ENCODE data around the gene SFT2D3. TPM values are rescaled to one million over a fixed set of nuclear protein-coding genes. Genes with fewer than 3 reads are reported as not detected.

Gene SFT2D3
- total and polyA plus RNA-seq, 2 of the 13 experiments (the other 11 are each of a cell fraction or from before 2014, with no cell fraction given) = 8.3 to 9.4 TPM

GRCh38 chr2:127701193-127701650 lies at the start of gene SFT2D3 (continued):
- TF ChIP-seq ZNF768 (CRISPR knock-in tag; IDR thresholded peaks at IDR 0.05) (peak; percentile 51), ZNF572 (CRISPR knock-in tag; IDR thresholded peaks at IDR 0.05) (0 out of 2 replicates have a peak, but pooled peaks have one; percentile 48), GATA4 (IDR thresholded peaks at IDR 0.05; ENCODE audit: borderline replicate concordance, low read depth) (peak; percentile 75; the same call in 1 of the 2 replicates), ZNF496 (CRISPR knock-in tag; IDR thresholded peaks at IDR 0.05; ENCODE audit: insufficient replicate concordance) (no peak), DMTF1 (CRISPR knock-in tag; IDR thresholded peaks at IDR 0.05) (no peak; the same call in 1 of the 2 replicates), ZNF468 (CRISPR knock-in tag; IDR thresholded peaks at IDR 0.05) (no peak), CCAR2 (optimal IDR thresholded peaks at IDR 0.05; ENCODE audit: low read depth, low read length) (no peak), PHF5A (CRISPR knock-in tag; IDR thresholded peaks at IDR 0.05; ENCODE audit: low read depth, unreplicated experiment) (peak; percentile 49), FOXA3 (CRISPR knock-in tag; IDR thresholded peaks at IDR 0.05) (peak; percentile 35; the same call in 1 of the 2 replicates), ZGPAT (CRISPR knock-in tag; IDR thresholded peaks at IDR 0.05) (peak; percentile 88; the same call in 1 of the 2 replicates), ZNF629 (CRISPR knock-in tag; conservative IDR thresholded peaks at IDR 0.05) (peak; percentile 43; the same call in 1 of the 2 replicates), NRL (CRISPR knock-in tag; IDR thresholded peaks at IDR 0.05; ENCODE audit: borderline replicate concordance) (peak; percentile 76; the same call in 1 of the 2 replicates), ZNF747 (CRISPR knock-in tag; IDR thresholded peaks at IDR 0.05; ENCODE audit: borderline replicate concordance) (peak; percentile 19; the same call in 1 of the 2 replicates), ZNF552 (CRISPR knock-in tag; IDR thresholded peaks at IDR 0.05; ENCODE audit: borderline replicate concordance) (peak; percentile 23; the same call in 1 of the 2 replicates), HINFP (CRISPR knock-in tag; IDR thresholded peaks at IDR 0.05; ENCODE audit: low read depth) (peak; percentile 84), DDIT3 (CRISPR knock-in tag; IDR thresholded peaks at IDR 0.05) (no peak), ZNF883 (CRISPR knock-in tag; IDR thresholded peaks at IDR 0.05; ENCODE audit: not compliant biosample characterization) (no peak), GMEB2 (CRISPR knock-in tag; IDR thresholded peaks at IDR 0.05; ENCODE audit: low read depth) (no peak), TEAD3 (CRISPR knock-in tag; optimal IDR thresholded peaks at IDR 0.05; ENCODE audit: borderline replicate concordance) (peak; percentile 67), ETV6 (CRISPR knock-in tag; conservative IDR thresholded peaks at IDR 0.05) (peak; percentile 49), KLF9 (CRISPR knock-in tag; IDR thresholded peaks at IDR 0.05; ENCODE audit: low read depth) (0 out of 2 replicates have a peak, but pooled peaks have one; percentile 64), SMAD1 (CRISPR knock-in tag; IDR thresholded peaks at IDR 0.05; ENCODE audit: borderline replicate concordance, low read depth) (no peak; the same call in 1 of the 2 replicates), MBNL3 (CRISPR knock-in tag; conservative IDR thresholded peaks at IDR 0.05) (no peak)

Measured in HepG2 (cell line).